Neuronal stem cell (in vitro differentiated cells): ENCODE measurements around the gene EHD1.
A peak's percentile ranks its signal among the peaks of the same experiment; 100 is the strongest.

Experiments
- DNase-seq: peaks from one replicate; pipeline ENCODE4 v3.0.0-alpha.2; 2013; ENCODE audit warnings: low spot score
- H2AFZ ChIP-seq: one replicate; pipeline ENCODE4 v1.6.1; 2013; ENCODE audit warnings: mild to moderate bottlenecking, low read length, inconsistent platforms
- H2AK5ac ChIP-seq: 2 replicates; pipeline ENCODE4 v1.6.1; 2013; ENCODE audit warnings: low read depth, mild to moderate bottlenecking, inconsistent platforms, low read length, moderate library complexity, mixed read lengths
- H2BK120ac ChIP-seq: 2 replicates; pipeline ENCODE4 v1.6.1; 2013; ENCODE audit warnings: low read depth, mild to moderate bottlenecking, inconsistent platforms, low read length, moderate library complexity, mixed read lengths
- H2BK12ac ChIP-seq: one replicate; pipeline ENCODE4 v1.6.1; 2013; ENCODE audit warnings: low read length, inconsistent platforms
- H2BK15ac ChIP-seq: 2 replicates; pipeline ENCODE4 v1.6.1; 2013; ENCODE audit warnings: mild to moderate bottlenecking, low read length, inconsistent platforms, mixed read lengths
- H2BK5ac ChIP-seq: one replicate; pipeline ENCODE4 v1.6.1; 2013; ENCODE audit warnings: inconsistent platforms, mild to moderate bottlenecking, low read length, moderate library complexity
- H3K14ac ChIP-seq: one replicate; pipeline ENCODE4 v1.6.1; 2013; ENCODE audit warnings: low read length, inconsistent platforms
- H3K18ac ChIP-seq: 2 replicates; pipeline ENCODE4 v1.6.1; 2013; ENCODE audit warnings: low read length, inconsistent platforms
- H3K23ac ChIP-seq: 2 replicates; pipeline ENCODE4 v1.6.1; 2013; ENCODE audit warnings: low read depth, mild to moderate bottlenecking, mixed read lengths, low read length, inconsistent platforms; ENCODE audit not compliant: poor library complexity
- H3K27ac ChIP-seq: replicated peaks from 3 replicates; pipeline ENCODE4 v1.5.1; 2013; ENCODE audit warnings: low read length, inconsistent platforms
- H3K27me3 ChIP-seq, 3 experiments: 2 replicates each; pipeline ENCODE4 v1.6.1; 2013; ENCODE audit warnings: low read length in 3 of 3, mild to moderate bottlenecking in 2 of 3, inconsistent platforms in 1 of 3, low read depth in 1 of 3, mixed read lengths in 1 of 3, moderate library complexity in 1 of 3; ENCODE audit not compliant: control insufficient read depth in 3 of 3, insufficient read depth in 3 of 3
- H3K36me3 ChIP-seq, 2 donors: replicated peaks in 1 of 2; 2 replicates each; pipeline ENCODE4 v1.6.1; 2013; ENCODE audit warnings: low read length in 2 of 2; ENCODE audit not compliant: control insufficient read depth in 2 of 2, insufficient read depth in 2 of 2
- H3K4ac ChIP-seq: 2 replicates; pipeline ENCODE4 v1.6.1; 2013; ENCODE audit warnings: inconsistent platforms, mild to moderate bottlenecking, low read length, moderate library complexity
- H3K4me1 ChIP-seq, 2 donors: 1 replicate in 1 of 2; 2 replicates in 1 of 2; pipeline ENCODE4 v1.6.1; 2013; ENCODE audit warnings: low read length in 2 of 2, low read depth in 1 of 2; ENCODE audit not compliant: control insufficient read depth in 2 of 2, insufficient read depth in 1 of 2
- H3K4me2 ChIP-seq: one replicate; pipeline ENCODE4 v1.6.1; 2013; ENCODE audit warnings: mild to moderate bottlenecking, low read length, inconsistent platforms; ENCODE audit not compliant: insufficient read depth, poor library complexity, severe bottlenecking
- H3K4me3 ChIP-seq, 2 donors: 2 replicates each; pipeline ENCODE4 v1.5.1; 2013; ENCODE audit warnings: low read length in 2 of 2, mild to moderate bottlenecking in 2 of 2, inconsistent platforms in 1 of 2, moderate library complexity in 1 of 2
- H3K79me1 ChIP-seq: one replicate; pipeline ENCODE4 v1.6.1; 2013; ENCODE audit warnings: low read depth, mild to moderate bottlenecking, inconsistent platforms, low read length, moderate library complexity
- H3K9ac ChIP-seq: one replicate; pipeline ENCODE4 v1.6.1; 2013; ENCODE audit warnings: mild to moderate bottlenecking, low read depth, low read length, inconsistent platforms; ENCODE audit not compliant: poor library complexity
- H3K9me3 ChIP-seq, 2 donors: replicated peaks in 1 of 2; 2 replicates each; pipeline versions ENCODE3 to v1.6.1; 2013; ENCODE audit warnings: low read length in 2 of 2, mild to moderate bottlenecking in 2 of 2, inconsistent platforms in 1 of 2, low read depth in 1 of 2, mixed read lengths in 1 of 2, moderate library complexity in 1 of 2; ENCODE audit not compliant: control insufficient read depth in 2 of 2, insufficient read depth in 1 of 2
- H4K8ac ChIP-seq: one replicate; pipeline ENCODE4 v1.6.1; 2013; ENCODE audit warnings: low read depth, mild to moderate bottlenecking, inconsistent platforms, low read length, moderate library complexity
- H4K91ac ChIP-seq: one replicate; pipeline ENCODE4 v1.6.1; 2013; ENCODE audit warnings: low read length, low read depth, mild to moderate bottlenecking, inconsistent platforms; ENCODE audit not compliant: poor library complexity
- WGBS, 2 donors: extraction: QIAGEN DNeasy Blood & Tissue Kit; methylation state at CpG; one replicate each; pipeline ENCODE4 v1.1.7; 2013; ENCODE audit warnings: missing lambda C conversion rate in 2 of 2, mixed read lengths in 1 of 2; ENCODE audit not compliant: insufficient read length in 2 of 2, insufficient replicate concordance in 1 of 2; ENCODE audit errors: extremely low coverage in 2 of 2; 5-methylcytosine and 5-hydroxymethylcytosine counted together

EHD1 gene

DNA sequence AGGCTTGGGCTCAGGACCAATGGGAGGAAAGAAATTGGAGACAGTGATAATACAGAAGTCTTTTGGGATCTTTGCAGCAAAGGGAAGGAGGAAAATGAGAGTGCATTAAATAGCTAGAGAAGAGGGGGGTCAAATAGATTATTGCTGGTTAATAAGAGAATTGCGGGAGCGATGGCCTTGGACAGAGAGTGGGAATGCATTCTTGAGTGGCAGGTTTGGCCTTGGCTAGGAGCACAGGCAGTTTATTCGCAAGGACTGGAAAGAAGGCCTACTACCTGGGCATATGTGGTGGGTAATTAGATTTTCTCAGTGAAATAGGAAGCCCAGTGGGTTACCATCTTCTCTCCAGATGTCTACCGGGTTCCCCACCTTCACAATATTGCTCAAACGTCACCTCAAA lies 64.6 kb downstream of the EHD1 start:
- peaks cover 0 to 7% (median 0%) of the 10 kb centered on the region in 3 experiments for H3K27me3 ChIP-seq

DNA sequence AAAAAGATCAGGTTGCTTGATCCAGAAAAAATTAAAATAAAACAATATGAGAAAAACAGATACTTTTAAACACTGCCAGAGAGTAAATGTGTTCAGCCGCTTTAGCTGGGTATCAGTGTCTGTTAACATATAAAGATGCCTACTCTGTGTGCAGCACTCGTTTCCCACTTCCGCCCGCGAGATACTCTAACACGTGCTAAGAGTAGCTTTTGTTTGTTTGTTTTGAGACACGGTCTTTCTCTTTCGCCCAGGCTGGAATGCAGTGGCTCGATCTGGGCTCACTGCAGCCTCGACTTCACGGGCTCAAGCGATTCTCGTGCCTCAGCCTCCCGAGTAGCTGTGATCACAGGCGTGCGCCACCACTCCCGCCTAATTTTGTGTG lies 67.5 kb downstream of the EHD1 start:
- H3K4me1 ChIP-seq = peaks cover 5 to 7% of the 10 kb centered on the region in 2 donors
- H2AFZ ChIP-seq = peak overlapping the region; percentile 96
- WGBS, 2 donors = no CpG with 5 or more reads among the region's 17 CpGs
- H3K4me2 ChIP-seq = peak overlapping the region; percentile 45
- no peaks in the 10 kb centered on the region for H3K9me3 ChIP-seq
- H3K4me3 ChIP-seq = peak overlapping the region in 1 of 2 donors; percentile 93
- no peak overlapping the region for H3K18ac ChIP-seq
- no peak overlapping the region for H4K91ac ChIP-seq
- H2BK5ac ChIP-seq = no peak overlapping the region
- no peak overlapping the region for H3K4ac ChIP-seq
- no peak overlapping the region for H4K8ac ChIP-seq
- no peak overlapping the region for H3K27ac ChIP-seq
- peaks cover 19 to 32% of the 10 kb centered on the region in 2 donors for H3K36me3 ChIP-seq
- H3K9ac ChIP-seq = no peak overlapping the region
- H2BK15ac ChIP-seq = no peak overlapping the region
- H3K14ac ChIP-seq = no peak overlapping the region
- H2BK12ac ChIP-seq = no peak overlapping the region
- no peak overlapping the region for H2BK120ac ChIP-seq
- peaks cover 0 to 7% (median 0%) of the 10 kb centered on the region in 3 experiments for H3K27me3 ChIP-seq
- DNase-seq = no peak
- H2AK5ac ChIP-seq = no peak overlapping the region
- peaks cover 4% of the 10 kb centered on the region for H3K79me1 ChIP-seq
- no peak overlapping the region for H3K23ac ChIP-seq

More for the DNA sequence above, 64.6 kb downstream of the EHD1 start:
- Histone ChIP-seq H3K27ac (no peak overlapping the region), H3K14ac (no peak overlapping the region), H2BK120ac (no peak overlapping the region), H2AK5ac (no peak overlapping the region), H3K9me3 (no peaks in the 10 kb centered on the region), H3K4me2 (no peak overlapping the region), H4K91ac (no peak overlapping the region), H3K23ac (no peak overlapping the region), H3K36me3 (peaks cover 0 to 6% of the 10 kb centered on the region in 2 donors), H4K8ac (no peak overlapping the region), H3K18ac (no peak overlapping the region), H2BK5ac (no peak overlapping the region), H2AFZ (no peak overlapping the region), H3K9ac (no peak overlapping the region), H3K4ac (no peak overlapping the region), H3K4me1 (peaks cover 5 to 7% of the 10 kb centered on the region in 2 donors), H3K79me1 (peaks cover 4% of the 10 kb centered on the region), H3K4me3 (no peak overlapping the region), H2BK12ac (no peak overlapping the region), H2BK15ac (no peak overlapping the region)
- no CpG with 5 or more reads among the region's 5 CpGs for WGBS, 2 donors
- DNase-seq = no peak

DNA sequence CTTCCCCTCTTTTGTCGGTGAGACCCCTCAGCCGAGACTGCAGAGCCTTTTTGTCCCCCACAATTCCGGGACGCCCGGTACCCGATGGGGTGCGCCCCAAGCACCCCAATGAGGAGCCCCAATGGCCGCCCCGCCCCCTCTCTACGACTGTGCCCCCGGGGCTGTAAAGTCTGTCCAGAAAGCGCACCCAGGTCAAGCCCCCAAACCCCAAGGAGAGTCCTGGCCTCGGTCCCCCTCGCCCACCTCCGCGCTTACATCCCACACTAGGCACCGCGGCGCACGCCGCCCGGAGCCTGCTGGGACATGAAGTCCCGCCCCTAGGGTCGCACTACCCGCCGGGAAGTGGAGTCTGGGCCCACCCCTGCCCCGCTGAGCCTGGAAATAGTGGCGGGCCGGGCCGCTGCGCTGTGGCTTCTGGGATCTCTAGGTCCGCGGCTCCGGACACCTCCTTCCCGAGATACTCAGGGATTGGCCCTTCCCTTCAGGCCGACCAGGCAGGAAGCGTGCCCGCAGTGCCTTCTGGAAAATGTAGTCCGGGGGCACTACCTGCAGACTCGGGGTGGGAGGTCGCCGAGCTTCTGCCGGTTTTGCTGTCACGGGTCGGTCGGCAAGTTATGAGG lies 68.0 kb downstream of the EHD1 start, which contains the start of gene MEN1:
Gene MEN1, minus strand, starts transcription at position 281 of the 620 bp plus-strand sequence. CDS start 442 bp downstream, outside the sequence.
- no peak within 1 kb of the TSS for H4K8ac ChIP-seq
- H3K36me3 ChIP-seq = peaks cover 22 to 37% of the 10 kb centered on the region in 2 donors
- H3K9me3 ChIP-seq = no peaks in the 10 kb centered on the region
- no peak within 1 kb of the TSS for H2BK15ac ChIP-seq
- peaks cover 0 to 7% (median 0%) of the 10 kb centered on the region in 3 experiments for H3K27me3 ChIP-seq
- DNase-seq = peak; percentile 93
- H2BK12ac ChIP-seq = no peak within 1 kb of the TSS
- peaks cover 4% of the 10 kb centered on the region for H3K79me1 ChIP-seq
- H3K4ac ChIP-seq = no peak within 1 kb of the TSS
- H3K27ac ChIP-seq = no peak within 1 kb of the TSS
- H4K91ac ChIP-seq = no peak within 1 kb of the TSS
- peak within 1 kb of the TSS; percentile 85 for H3K23ac ChIP-seq
- H3K4me2 ChIP-seq = peak within 1 kb of the TSS; percentile 93
- peak within 1 kb of the TSS; percentile 89 to 93 for H3K4me3 ChIP-seq
- peaks cover 5 to 7% of the 10 kb centered on the region in 2 donors for H3K4me1 ChIP-seq
- no peak within 1 kb of the TSS for H2BK120ac ChIP-seq
- H3K18ac ChIP-seq = peak within 1 kb of the TSS; percentile 91
- WGBS, 2 donors = no CpG with 5 or more reads among the region's 46 CpGs
- H3K14ac ChIP-seq = peak within 1 kb of the TSS; percentile 82
- H3K9ac ChIP-seq = peak within 1 kb of the TSS; percentile 88
- H2BK5ac ChIP-seq = no peak within 1 kb of the TSS
- peak within 1 kb of the TSS; percentile 53 for H2AK5ac ChIP-seq
- H2AFZ ChIP-seq = peak within 1 kb of the TSS; percentile 96

DNA sequence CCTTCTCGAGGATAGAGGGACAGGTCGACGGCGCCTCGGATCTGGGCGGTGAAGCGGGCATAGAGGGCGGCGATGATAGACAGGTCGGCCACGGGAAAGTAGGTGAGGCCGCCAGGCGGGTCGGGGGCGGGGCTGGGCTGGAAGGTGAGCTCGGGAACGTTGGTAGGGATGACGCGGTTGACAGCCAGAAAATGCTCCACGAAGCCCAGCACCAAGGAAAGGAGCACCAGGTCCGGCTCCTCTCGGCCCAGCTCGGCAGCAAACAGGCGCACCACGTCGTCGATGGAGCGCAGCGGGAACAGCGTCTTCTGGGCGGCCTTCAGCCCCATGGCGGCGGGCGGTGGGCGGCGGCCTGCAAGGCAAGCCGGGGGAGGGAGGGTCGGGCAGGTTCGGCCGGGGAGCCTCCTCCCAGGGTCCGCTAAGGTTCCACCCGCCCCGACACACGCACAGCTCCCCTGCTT lies 68.6 kb downstream of the EHD1 start:
- H3K4me2 ChIP-seq = peak overlapping the region; percentile 93
- no peaks in the 10 kb centered on the region for H3K9me3 ChIP-seq
- H3K79me1 ChIP-seq = peaks cover 5% of the 10 kb centered on the region
- peak overlapping the region; percentile 88 for H3K9ac ChIP-seq
- peak overlapping the region; percentile 91 for H3K18ac ChIP-seq
- H3K4ac ChIP-seq = no peak overlapping the region
- no peak overlapping the region for H4K8ac ChIP-seq
- H3K36me3 ChIP-seq = peaks cover 27 to 43% of the 10 kb centered on the region in 2 donors
- H3K4me3 ChIP-seq = peak overlapping the region; percentile 89 to 93
- H2BK120ac ChIP-seq = no peak overlapping the region
- H2BK12ac ChIP-seq = no peak overlapping the region
- no CpG with 5 or more reads among the region's 44 CpGs for WGBS, 2 donors
- H2AK5ac ChIP-seq = peak overlapping the region; percentile 53
- H3K4me1 ChIP-seq = peaks cover 5 to 7% of the 10 kb centered on the region in 2 donors
- H2BK15ac ChIP-seq = no peak overlapping the region
- peak overlapping the region; percentile 85 for H3K23ac ChIP-seq
- no peak overlapping the region for H3K27ac ChIP-seq
- peak overlapping the region; percentile 96 for H2AFZ ChIP-seq
- DNase-seq = no peak
- H2BK5ac ChIP-seq = no peak overlapping the region
- H3K14ac ChIP-seq = peak overlapping the region; percentile 82
- H4K91ac ChIP-seq = no peak overlapping the region
- peaks cover 0 to 5% (median 0%) of the 10 kb centered on the region in 3 experiments for H3K27me3 ChIP-seq
